ENCODE results near the gene DLL3. TPM values are rescaled to one million over a fixed set of nuclear protein-coding genes. Genes with fewer than 3 reads are reported as not detected.

The DLL3 gene
- total and polyA plus RNA-seq, 9 of the 15 experiments (the other 6 are each of a cell fraction or from before 2014, with no cell fraction given) = 0.80 to 6.3 (median 1.2) TPM

DNA sequence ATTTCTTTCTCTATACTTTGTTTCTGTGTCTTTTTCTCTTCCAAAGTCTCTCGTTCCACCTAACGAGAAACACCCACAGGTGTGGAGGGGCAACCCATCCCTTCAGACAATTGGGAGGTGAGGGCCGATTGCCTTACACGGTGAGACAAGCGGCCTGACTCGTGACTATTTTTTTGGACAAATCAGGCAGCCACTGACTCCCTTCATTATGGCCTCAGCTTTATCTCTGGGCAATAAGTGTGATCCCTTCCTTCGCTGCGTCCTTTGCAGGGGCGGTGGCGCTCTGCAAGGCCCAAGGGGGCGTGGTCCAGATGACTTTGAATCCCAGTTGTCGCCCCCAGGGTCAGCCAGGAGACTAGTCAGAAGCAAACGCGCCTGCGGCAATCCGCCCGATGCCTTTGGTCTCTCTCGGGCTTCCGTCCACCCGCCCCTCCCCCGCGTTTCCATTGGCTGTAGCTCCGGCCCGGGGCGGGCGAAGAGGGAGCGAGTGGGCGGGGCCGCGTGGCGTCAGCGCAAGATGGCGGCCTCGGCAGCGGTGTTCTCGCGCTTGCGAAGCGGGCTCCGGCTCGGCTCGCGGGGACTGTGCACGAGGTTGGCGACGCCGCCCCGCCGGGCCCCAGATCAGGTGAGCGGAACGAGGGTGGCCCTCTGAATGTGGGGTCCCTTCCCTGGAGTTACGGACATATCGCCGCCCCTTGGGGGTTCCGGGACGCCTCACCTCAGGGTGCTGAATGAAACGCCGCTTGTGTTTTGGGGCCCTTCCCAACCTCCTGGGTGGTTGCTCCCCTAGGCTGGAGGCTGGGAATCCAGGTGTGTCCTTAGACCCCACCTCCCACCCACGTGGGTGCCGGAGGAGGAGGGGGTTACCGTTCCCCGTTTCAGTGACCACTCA, 18.2 kb upstream of the DLL3 start, which contains the start of gene TIMM50 (continued):
- TF ChIP-seq, protein P1, sequence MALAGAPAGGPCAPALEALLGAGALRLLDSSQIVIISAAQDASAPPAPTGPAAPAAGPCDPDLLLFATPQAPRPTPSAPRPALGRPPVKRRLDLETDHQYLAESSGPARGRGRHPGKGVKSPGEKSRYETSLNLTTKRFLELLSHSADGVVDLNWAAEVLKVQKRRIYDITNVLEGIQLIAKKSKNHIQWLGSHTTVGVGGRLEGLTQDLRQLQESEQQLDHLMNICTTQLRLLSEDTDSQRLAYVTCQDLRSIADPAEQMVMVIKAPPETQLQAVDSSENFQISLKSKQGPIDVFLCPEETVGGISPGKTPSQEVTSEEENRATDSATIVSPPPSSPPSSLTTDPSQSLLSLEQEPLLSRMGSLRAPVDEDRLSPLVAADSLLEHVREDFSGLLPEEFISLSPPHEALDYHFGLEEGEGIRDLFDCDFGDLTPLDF (CRISPR knock-in tag; IDR thresholded peaks at IDR 0.05) = peak; percentile 28; the same call in 1 of the 2 replicates
- TF ChIP-seq GTF2E2 (tag; IDR thresholded peaks at IDR 0.05) = peak; percentile 79
- TF ChIP-seq HLTF (IDR thresholded peaks at IDR 0.05) = no peak
- TF ChIP-seq ZNF431 (CRISPR knock-in tag; IDR thresholded peaks at IDR 0.05) = no peak
- TF ChIP-seq, protein P2, sequence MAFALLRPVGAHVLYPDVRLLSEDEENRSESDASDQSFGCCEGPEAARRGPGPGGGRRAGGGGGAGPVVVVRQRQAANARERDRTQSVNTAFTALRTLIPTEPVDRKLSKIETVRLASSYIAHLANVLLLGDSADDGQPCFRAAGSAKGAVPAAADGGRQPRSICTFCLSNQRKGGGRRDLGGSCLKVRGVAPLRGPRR (CRISPR knock-in tag; IDR thresholded peaks at IDR 0.05) = no peak
- TF ChIP-seq, protein P3, sequence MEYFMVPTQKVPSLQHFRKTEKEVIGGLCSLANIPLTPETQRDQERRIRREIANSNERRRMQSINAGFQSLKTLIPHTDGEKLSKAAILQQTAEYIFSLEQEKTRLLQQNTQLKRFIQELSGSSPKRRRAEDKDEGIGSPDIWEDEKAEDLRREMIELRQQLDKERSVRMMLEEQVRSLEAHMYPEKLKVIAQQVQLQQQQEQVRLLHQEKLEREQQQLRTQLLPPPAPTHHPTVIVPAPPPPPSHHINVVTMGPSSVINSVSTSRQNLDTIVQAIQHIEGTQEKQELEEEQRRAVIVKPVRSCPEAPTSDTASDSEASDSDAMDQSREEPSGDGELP (CRISPR knock-in tag; IDR thresholded peaks at IDR 0.05; ENCODE audit: borderline replicate concordance) = peak; percentile 93
- TF ChIP-seq PCBP2 (IDR thresholded peaks at IDR 0.05; ENCODE audit: low read depth, low read length, poor library complexity, severe bottlenecking) = no peak
- no peak; the same call in 1 of the 2 replicates for TF ChIP-seq ZNF121 (CRISPR knock-in tag; conservative IDR thresholded peaks at IDR 0.05)
- TF ChIP-seq ETV6 (IDR thresholded peaks at IDR 0.05; ENCODE audit: borderline replicate concordance in 1 of 2, low read depth in 2 of 2, low read length in 1 of 2) = no peak
- peak; percentile 75; the same call in 1 of the 2 replicates for TF ChIP-seq ETV6 (CRISPR knock-in tag; IDR thresholded peaks at IDR 0.05; ENCODE audit: borderline replicate concordance)
- TF ChIP-seq KAT7 (CRISPR knock-in tag; IDR thresholded peaks at IDR 0.05; ENCODE audit: borderline replicate concordance) = no peak
- TF ChIP-seq, protein P4, sequence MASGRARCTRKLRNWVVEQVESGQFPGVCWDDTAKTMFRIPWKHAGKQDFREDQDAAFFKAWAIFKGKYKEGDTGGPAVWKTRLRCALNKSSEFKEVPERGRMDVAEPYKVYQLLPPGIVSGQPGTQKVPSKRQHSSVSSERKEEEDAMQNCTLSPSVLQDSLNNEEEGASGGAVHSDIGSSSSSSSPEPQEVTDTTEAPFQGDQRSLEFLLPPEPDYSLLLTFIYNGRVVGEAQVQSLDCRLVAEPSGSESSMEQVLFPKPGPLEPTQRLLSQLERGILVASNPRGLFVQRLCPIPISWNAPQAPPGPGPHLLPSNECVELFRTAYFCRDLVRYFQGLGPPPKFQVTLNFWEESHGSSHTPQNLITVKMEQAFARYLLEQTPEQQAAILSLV (tag; IDR thresholded peaks at IDR 0.05) = no peak
- TF ChIP-seq ZNF583 (CRISPR knock-in tag; IDR thresholded peaks at IDR 0.05) = no peak
- TF ChIP-seq ETV5 (CRISPR knock-in tag; IDR thresholded peaks at IDR 0.05; ENCODE audit: low read depth) = 0 out of 2 replicates have a peak, but pooled peaks have one; percentile 38
- TF ChIP-seq, protein P5, sequence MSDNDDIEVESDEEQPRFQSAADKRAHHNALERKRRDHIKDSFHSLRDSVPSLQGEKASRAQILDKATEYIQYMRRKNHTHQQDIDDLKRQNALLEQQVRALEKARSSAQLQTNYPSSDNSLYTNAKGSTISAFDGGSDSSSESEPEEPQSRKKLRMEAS (CRISPR knock-in tag; IDR thresholded peaks at IDR 0.05) = peak; percentile 93
- TF ChIP-seq CBX5 (IDR thresholded peaks at IDR 0.05; ENCODE audit: borderline replicate concordance, low read depth) = no peak
- TF ChIP-seq, protein P6, sequence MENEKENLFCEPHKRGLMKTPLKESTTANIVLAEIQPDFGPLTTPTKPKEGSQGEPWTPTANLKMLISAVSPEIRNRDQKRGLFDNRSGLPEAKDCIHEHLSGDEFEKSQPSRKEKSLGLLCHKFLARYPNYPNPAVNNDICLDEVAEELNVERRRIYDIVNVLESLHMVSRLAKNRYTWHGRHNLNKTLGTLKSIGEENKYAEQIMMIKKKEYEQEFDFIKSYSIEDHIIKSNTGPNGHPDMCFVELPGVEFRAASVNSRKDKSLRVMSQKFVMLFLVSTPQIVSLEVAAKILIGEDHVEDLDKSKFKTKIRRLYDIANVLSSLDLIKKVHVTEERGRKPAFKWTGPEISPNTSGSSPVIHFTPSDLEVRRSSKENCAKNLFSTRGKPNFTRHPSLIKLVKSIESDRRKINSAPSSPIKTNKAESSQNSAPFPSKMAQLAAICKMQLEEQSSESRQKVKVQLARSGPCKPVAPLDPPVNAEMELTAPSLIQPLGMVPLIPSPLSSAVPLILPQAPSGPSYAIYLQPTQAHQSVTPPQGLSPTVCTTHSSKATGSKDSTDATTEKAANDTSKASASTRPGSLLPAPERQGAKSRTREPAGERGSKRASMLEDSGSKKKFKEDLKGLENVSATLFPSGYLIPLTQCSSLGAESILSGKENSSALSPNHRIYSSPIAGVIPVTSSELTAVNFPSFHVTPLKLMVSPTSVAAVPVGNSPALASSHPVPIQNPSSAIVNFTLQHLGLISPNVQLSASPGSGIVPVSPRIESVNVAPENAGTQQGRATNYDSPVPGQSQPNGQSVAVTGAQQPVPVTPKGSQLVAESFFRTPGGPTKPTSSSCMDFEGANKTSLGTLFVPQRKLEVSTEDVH (IDR thresholded peaks at IDR 0.05; ENCODE audit: low read depth, partially characterized antibody) = no peak
- no peak for TF ChIP-seq NELFE (IDR thresholded peaks at IDR 0.05; ENCODE audit: insufficient read depth, insufficient read length)

Measured in K562 (cell line).